ENCODE measurements around the gene BMPR1B. TPM values are rescaled to one million over a fixed set of nuclear protein-coding genes. Genes with fewer than 3 reads are reported as not detected.

Gene BMPR1B
- total RNA-seq, 2 experiments from 2014 or later: not detected

DNA sequence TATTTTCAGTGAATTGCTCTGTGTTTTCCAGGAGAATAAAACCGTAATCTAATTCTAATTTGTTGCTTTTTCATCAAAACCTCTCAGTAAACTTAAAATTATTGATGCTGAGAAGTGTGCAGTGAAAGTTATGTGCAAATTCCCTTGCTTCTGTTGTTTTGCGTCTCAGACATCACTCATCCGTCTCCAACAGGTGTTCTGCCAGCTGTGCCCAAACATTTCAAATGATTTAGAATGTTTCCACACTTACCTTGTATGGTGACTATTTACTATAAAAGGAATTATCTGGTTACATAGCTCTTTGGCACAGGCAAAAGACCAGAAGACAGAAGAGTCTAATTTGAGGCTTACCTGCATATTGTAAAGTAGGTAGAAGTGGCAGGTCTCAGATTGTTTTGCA is 184.0 kb downstream of the BMPR1B start:
- ChIA-PET CTCF (no interaction called here), POLR2A (no interaction called here)
- H3K4me3 Mint-ChIP-seq: no peak overlapping the region
- ATAC-seq (no peak), DNase-seq (no peak)
- intact Hi-C loops (cut with DNase I, micrococcal nuclease): no loop called here
- no peaks in the 10 kb centered on the region for H3K36me3 Mint-ChIP-seq (ENCODE audit: low read depth)
- H3K4me1 Mint-ChIP-seq: no peaks in the 10 kb centered on the region
- no peak overlapping the region for H3K27ac Mint-ChIP-seq
- no peaks in the 10 kb centered on the region for H3K27me3 Mint-ChIP-seq
- H3K9me3 Mint-ChIP-seq (ENCODE audit: low read depth): no peaks in the 10 kb centered on the region

DNA sequence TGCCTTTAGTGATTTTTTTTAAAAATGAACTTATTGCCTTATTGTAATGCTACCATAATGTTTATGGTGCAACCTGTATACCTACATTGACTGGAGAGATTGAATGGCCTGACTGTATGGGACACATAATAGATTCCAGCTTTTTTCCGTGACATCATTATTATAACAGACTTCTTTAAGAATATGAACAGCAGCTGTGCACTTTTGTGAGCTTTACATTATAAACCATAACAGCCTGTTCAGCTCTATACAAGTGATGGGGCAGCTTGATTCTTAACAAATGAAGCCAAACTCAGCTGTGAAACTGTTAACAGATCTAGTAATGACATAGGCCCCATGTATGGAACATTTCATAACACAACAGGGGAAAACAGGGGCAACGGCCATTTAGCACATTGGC is 187.0 kb downstream of the BMPR1B start:
- no peak for DNase-seq
- intact Hi-C loops (cut with DNase I, micrococcal nuclease): no loop called here
- ChIA-PET POLR2A (no interaction called here), CTCF (interaction anchor here (1.7 kb wide), 1 partner anchor 10 kb away, joined by 3 read pairs; no protein-coding TSS in a partner anchor)
- Mint-ChIP-seq H3K4me1 (no peaks in the 10 kb centered on the region), H3K27ac (no peak overlapping the region), H3K36me3 (ENCODE audit: low read depth) (no peaks in the 10 kb centered on the region), H3K9me3 (ENCODE audit: low read depth) (peaks cover under 1% of the 10 kb centered on the region), H3K27me3 (no peaks in the 10 kb centered on the region), H3K4me3 (no peak overlapping the region)
- no peak for ATAC-seq

DNA sequence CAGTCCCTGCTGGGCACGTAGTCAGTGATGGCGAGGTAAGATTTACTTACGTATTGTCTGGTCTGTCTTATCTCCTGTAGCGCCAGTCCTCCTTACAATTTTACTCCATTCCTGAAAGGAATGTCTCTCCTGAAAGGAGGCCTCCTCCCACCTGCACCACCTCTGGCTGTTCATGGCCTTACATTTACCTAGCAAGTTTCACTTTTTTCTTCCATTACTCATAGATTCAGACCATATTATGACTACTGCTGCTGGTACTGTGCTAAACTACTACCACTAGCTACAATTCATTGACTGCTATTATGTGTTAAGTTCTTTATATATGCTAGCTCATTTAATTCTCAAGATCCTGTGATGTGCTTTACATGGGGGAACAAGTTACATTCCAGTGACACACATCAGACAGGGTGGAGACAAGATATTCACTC is 189.9 kb downstream of the BMPR1B start:
- ATAC-seq: no peak
- intact Hi-C loops (cut with DNase I, micrococcal nuclease): no loop called here
- no peak for DNase-seq
- Mint-ChIP-seq H3K27ac (no peak overlapping the region), H3K4me3 (no peak overlapping the region), H3K27me3 (no peaks in the 10 kb centered on the region), H3K9me3 (ENCODE audit: low read depth) (peaks cover 2% of the 10 kb centered on the region), H3K36me3 (ENCODE audit: low read depth) (no peaks in the 10 kb centered on the region), H3K4me1 (no peaks in the 10 kb centered on the region)
- ChIA-PET POLR2A (no interaction called here), CTCF (interaction anchor here (1.1 kb wide), 1 partner anchor 12 kb away, joined by 3 read pairs; no protein-coding TSS in a partner anchor)

DNA sequence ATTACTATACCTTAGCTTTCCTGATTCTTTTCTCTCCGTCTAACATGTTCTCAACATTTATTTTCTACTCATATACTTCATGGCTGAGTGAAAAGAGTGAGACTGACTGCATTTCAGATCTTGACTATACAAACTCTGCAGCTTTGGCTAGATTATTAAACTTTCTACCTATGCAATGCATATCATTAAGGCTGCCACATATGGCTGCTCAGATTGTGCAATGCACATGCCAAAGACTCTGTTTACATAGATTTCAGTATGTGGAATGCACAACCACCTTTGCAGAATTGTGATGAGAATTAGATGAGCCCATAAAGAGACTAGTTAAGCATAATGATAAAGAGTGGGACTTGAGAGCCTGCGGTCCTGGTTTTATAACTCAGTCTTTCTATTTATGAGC is 196.5 kb downstream of the BMPR1B start:
- H3K27ac Mint-ChIP-seq: no peak overlapping the region
- ChIA-PET POLR2A (no interaction called here), CTCF (interaction anchor here (1.4 kb wide), 1 partner anchor 9 kb away, joined by 3 read pairs; no protein-coding TSS in a partner anchor)
- no peaks in the 10 kb centered on the region for H3K27me3 Mint-ChIP-seq
- no peaks in the 10 kb centered on the region for H3K4me1 Mint-ChIP-seq
- no peak for DNase-seq
- intact Hi-C loops (cut with DNase I, micrococcal nuclease): no loop called here
- H3K36me3 Mint-ChIP-seq (ENCODE audit: low read depth): no peaks in the 10 kb centered on the region
- no peak for ATAC-seq
- H3K9me3 Mint-ChIP-seq (ENCODE audit: low read depth): peaks cover 2% of the 10 kb centered on the region
- H3K4me3 Mint-ChIP-seq: no peak overlapping the region

DNA sequence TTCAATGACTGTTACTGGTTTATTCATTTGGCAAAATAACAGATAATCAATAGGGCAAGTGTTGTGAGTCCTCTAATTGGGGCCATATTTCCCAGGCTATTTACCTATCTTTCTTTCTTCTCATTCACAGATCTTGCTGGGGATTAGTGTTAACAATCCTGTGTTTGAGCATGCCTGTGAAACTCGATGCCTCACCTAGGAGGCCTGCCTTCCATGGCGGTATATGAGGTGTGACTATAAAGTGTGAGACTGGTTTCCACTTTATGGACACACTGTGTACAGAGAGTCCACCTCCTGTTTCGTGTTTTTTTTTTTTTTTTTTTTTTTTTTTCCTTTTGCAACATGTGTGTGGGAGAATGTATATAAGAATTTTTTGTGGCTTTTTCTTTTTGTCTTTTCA is 199.3 kb downstream of the BMPR1B start:
- H3K27me3 Mint-ChIP-seq: no peaks in the 10 kb centered on the region
- POLR2A ChIA-PET: no interaction called here
- ATAC-seq: no peak
- no peaks in the 10 kb centered on the region for H3K9me3 Mint-ChIP-seq (ENCODE audit: low read depth)
- CTCF ChIA-PET: no interaction called here
- DNase-seq: no peak
- H3K4me3 Mint-ChIP-seq: no peak overlapping the region
- no peaks in the 10 kb centered on the region for H3K36me3 Mint-ChIP-seq (ENCODE audit: low read depth)
- no peaks in the 10 kb centered on the region for H3K4me1 Mint-ChIP-seq
- intact Hi-C loops (cut with DNase I, micrococcal nuclease): no loop called here
- no peak overlapping the region for H3K27ac Mint-ChIP-seq

DNA sequence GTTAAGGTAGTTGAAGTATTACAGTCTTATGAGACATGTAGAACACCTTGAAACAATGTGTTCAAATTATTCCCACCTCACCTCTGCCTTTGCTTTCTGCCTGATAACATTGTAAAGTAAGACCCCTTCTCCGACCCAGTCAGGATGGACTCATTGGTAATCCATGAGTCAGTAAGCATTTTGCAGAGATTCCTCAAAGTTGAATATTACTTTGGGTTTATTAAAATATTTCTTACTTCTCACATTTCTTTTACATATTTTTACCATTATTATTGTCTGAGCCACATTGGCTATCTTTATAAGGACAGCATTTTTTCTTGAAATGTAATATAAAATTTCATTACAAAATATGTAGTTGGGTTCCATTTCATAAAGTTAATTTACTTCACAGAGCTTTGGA is 201.6 kb downstream of the BMPR1B start:
- peaks cover 2% of the 10 kb centered on the region for H3K9me3 Mint-ChIP-seq (ENCODE audit: low read depth)
- H3K4me1 Mint-ChIP-seq: no peaks in the 10 kb centered on the region

DNA sequence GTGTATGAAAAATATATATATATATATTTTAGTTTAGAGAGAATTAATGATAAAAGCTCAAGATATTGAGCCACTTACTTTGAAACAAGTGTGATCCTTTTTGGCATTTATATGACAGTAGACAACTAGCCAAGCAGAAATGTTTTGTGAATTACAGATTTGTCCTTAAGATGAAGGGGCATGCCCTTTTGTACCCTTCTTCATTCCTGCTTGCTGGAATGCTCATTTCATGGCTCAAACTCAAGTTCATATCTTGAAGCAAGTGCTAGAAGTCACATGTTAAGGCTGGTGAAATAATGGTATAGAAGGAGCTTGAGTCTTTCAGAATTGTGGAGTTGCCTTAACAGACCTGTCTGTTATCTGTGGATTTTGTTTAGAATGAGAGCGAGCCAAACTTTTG is 203.0 kb downstream of the BMPR1B start:
- Mint-ChIP-seq H3K9me3 (ENCODE audit: low read depth) (peaks cover 2% of the 10 kb centered on the region), H3K27me3 (peaks cover 2% of the 10 kb centered on the region), H3K4me3 (no peak overlapping the region), H3K27ac (no peak overlapping the region), H3K4me1 (no peaks in the 10 kb centered on the region), H3K36me3 (ENCODE audit: low read depth) (no peaks in the 10 kb centered on the region)
- ChIA-PET CTCF (interaction anchor here (0.8 kb wide), 1 partner anchor 54 kb away, joined by 3 read pairs; no protein-coding TSS in a partner anchor), POLR2A (no interaction called here)
- ATAC-seq (no peak), DNase-seq (no peak)
- intact Hi-C loops (cut with DNase I, micrococcal nuclease): no loop called here

More for the DNA sequence above, 201.6 kb downstream of the BMPR1B start:
- ATAC-seq (no peak), DNase-seq (no peak)
- CTCF ChIA-PET: interaction anchor here (1.0 kb wide), 1 partner anchor 12 kb away, joined by 3 read pairs; no protein-coding TSS in a partner anchor
- intact Hi-C loops (cut with DNase I, micrococcal nuclease): no loop called here
- Mint-ChIP-seq H3K27me3 (no peaks in the 10 kb centered on the region), H3K36me3 (ENCODE audit: low read depth) (no peaks in the 10 kb centered on the region), H3K27ac (no peak overlapping the region), H3K4me3 (no peak overlapping the region)
- POLR2A ChIA-PET: no interaction called here

DNA sequence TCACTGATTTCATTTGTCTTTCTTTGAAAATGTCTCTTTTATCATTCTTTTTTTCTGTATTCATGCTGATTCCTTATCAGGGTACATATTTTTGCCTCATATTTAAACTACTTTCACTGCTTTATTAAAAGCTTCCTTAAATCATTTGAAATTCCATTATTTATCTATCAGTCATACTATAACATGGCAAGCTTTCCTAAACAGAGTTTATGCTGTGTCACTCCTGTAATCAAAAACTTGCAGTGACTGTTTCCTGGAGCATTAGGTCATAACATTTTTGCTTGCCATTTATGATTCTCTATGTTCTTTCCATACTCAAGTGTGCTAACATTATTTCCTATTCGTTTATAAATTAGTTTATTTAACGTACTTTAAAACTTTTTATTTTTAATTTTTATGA is 203.7 kb downstream of the BMPR1B start:
- no peaks in the 10 kb centered on the region for H3K4me1 Mint-ChIP-seq
- ChIA-PET POLR2A (no interaction called here), CTCF (interaction anchor here (0.8 kb wide), 1 partner anchor 54 kb away, joined by 3 read pairs; no protein-coding TSS in a partner anchor)
- H3K36me3 Mint-ChIP-seq (ENCODE audit: low read depth): no peaks in the 10 kb centered on the region
- peaks cover 2% of the 10 kb centered on the region for H3K27me3 Mint-ChIP-seq
- H3K9me3 Mint-ChIP-seq (ENCODE audit: low read depth): peaks cover 2% of the 10 kb centered on the region
- no peak overlapping the region for H3K27ac Mint-ChIP-seq
- intact Hi-C loops (cut with DNase I, micrococcal nuclease): no loop called here
- ATAC-seq: no peak
- no peak for DNase-seq
- no peak overlapping the region for H3K4me3 Mint-ChIP-seq

DNA sequence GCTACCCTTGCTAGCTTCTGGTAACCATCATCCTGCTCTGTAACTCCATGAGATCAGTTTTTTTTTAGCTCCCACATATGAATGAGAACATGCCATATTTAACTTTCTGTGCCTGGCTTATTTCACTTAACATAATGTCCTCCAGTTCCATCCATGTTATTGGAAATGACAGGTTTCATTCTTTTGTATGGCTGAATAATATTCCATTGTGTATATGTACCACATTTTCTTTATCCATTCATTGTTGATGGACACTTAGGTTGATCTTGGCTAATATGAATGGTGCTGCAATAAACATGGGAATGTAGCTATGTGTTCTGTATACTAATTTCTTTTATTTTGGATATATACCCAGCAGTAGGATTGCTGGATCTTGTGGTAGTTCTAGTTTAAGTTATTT is 204.7 kb downstream of the BMPR1B start:
- Mint-ChIP-seq H3K27ac (no peak overlapping the region), H3K4me1 (no peaks in the 10 kb centered on the region), H3K4me3 (no peak overlapping the region), H3K27me3 (peaks cover 2% of the 10 kb centered on the region), H3K36me3 (ENCODE audit: low read depth) (no peaks in the 10 kb centered on the region), H3K9me3 (ENCODE audit: low read depth) (peaks cover 2% of the 10 kb centered on the region)
- ChIA-PET POLR2A (no interaction called here), CTCF (interaction anchor here (0.9 kb wide), 1 partner anchor 341 kb away, joined by 3 read pairs; no protein-coding TSS in a partner anchor)
- intact Hi-C loops (cut with DNase I, micrococcal nuclease): no loop called here
- no peak for ATAC-seq
- DNase-seq: no peak

DNA sequence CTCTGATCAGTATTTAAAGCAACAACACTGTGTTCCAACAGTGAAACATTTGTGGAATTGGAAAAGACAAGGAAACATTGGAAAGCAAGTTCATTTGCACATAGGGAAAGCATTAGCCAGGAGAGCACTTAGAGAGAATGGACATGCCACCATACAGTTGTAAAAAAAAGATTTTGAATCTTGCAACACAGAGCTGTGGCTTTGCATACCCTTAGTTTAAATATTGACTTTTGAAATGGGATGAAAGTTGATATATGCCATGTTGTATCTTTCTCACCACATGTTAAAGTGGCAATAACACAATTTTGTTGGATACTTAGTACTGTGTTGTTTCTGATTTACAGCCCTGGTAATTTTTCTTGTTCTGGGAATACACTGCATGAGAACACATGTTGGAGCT is 208.1 kb downstream of the BMPR1B start:
- Mint-ChIP-seq H3K4me1 (no peaks in the 10 kb centered on the region), H3K9me3 (ENCODE audit: low read depth) (peaks cover 2% of the 10 kb centered on the region), H3K36me3 (ENCODE audit: low read depth) (no peaks in the 10 kb centered on the region), H3K27ac (no peak overlapping the region), H3K4me3 (no peak overlapping the region), H3K27me3 (peaks cover 2% of the 10 kb centered on the region)
- ChIA-PET CTCF (interaction anchor here (0.9 kb wide), 1 partner anchor 26 kb away, joined by 3 read pairs; no protein-coding TSS in a partner anchor), POLR2A (no interaction called here)
- intact Hi-C loops (cut with DNase I, micrococcal nuclease): no loop called here
- ATAC-seq (no peak), DNase-seq (no peak)

DNA sequence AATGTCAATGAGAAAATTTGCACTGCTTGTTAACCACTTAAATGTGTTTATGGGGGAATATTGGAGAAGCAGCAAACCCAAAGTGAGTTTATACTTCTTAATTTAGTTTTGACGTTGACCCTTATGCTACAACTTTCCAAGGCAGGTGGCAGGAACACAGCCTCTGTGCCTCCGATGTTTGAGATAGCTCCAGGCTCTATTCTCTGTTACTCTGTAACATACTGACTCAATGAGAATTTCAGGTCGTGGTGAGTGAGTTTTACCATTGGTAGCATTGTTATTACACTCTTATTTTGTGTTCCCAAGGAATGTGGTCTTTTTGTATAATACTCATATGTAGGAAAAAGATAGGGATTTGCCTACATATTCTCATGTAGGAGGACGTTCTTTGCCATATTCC is 210.7 kb downstream of the BMPR1B start:
- ATAC-seq: no peak
- ChIA-PET POLR2A (no interaction called here), CTCF (interaction anchor here (0.7 kb wide), 1 partner anchor 24 kb away, joined by 3 read pairs; no protein-coding TSS in a partner anchor)
- Mint-ChIP-seq H3K27me3 (peaks cover 2% of the 10 kb centered on the region), H3K27ac (no peak overlapping the region), H3K4me3 (no peak overlapping the region), H3K9me3 (ENCODE audit: low read depth) (no peaks in the 10 kb centered on the region), H3K4me1 (no peaks in the 10 kb centered on the region), H3K36me3 (ENCODE audit: low read depth) (no peaks in the 10 kb centered on the region)
- no peak for DNase-seq
- intact Hi-C loops (cut with DNase I, micrococcal nuclease): no loop called here

DNA sequence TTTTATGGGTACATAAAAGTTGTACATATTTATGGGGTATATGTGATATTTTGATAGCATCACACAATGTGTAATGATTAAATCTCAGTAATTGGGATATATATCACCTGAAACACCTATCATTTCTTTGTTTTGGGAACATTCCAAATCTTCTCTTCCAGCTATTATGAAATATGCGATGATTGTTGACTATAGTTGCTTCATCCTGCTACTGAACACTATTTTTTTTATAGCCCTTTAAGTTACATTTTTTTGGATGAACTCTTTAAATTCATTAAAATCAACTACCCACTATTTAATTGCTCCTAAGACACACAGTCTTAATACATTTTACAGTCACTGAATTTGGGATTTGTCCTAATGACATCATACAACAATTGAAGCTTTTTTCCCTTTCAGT is 212.9 kb downstream of the BMPR1B start:
- Mint-ChIP-seq H3K4me1 (no peaks in the 10 kb centered on the region), H3K9me3 (ENCODE audit: low read depth) (no peaks in the 10 kb centered on the region), H3K4me3 (no peak overlapping the region), H3K27ac (no peak overlapping the region), H3K36me3 (ENCODE audit: low read depth) (no peaks in the 10 kb centered on the region), H3K27me3 (no peaks in the 10 kb centered on the region)
- intact Hi-C loops (cut with DNase I, micrococcal nuclease): no loop called here
- POLR2A ChIA-PET: no interaction called here
- no peak for DNase-seq
- CTCF ChIA-PET: no interaction called here
- no peak for ATAC-seq

DNA sequence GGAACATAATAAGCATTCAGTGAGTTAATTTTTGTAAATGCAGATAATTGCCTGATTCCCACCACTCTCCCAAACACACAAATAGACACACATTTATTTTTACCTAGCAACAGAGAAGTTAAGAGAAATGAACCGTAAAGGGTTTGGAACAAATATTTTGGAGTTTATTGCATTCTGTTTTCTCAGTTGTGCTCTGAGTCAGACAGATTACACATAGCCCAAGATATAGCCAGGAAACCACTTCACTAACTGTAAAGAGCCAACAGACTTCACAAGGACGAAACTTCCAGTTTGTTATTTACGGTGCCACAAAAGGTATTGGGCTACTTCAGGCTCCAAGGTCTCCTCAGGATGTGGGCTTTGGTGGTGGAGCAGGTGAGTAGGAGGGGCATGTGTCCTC is 217.0 kb downstream of the BMPR1B start:
- ATAC-seq: no peak
- ChIA-PET CTCF (no interaction called here), POLR2A (no interaction called here)
- H3K36me3 Mint-ChIP-seq (ENCODE audit: low read depth): no peaks in the 10 kb centered on the region
- H3K4me1 Mint-ChIP-seq: no peaks in the 10 kb centered on the region
- no peak for DNase-seq
- intact Hi-C loops (cut with DNase I, micrococcal nuclease): no loop called here
- H3K27me3 Mint-ChIP-seq: no peaks in the 10 kb centered on the region
- no peak overlapping the region for H3K27ac Mint-ChIP-seq
- no peaks in the 10 kb centered on the region for H3K9me3 Mint-ChIP-seq (ENCODE audit: low read depth)
- no peak overlapping the region for H3K4me3 Mint-ChIP-seq
